Epithelial cell of esophagus (primary cell): ENCODE results near the gene PCNX4.

Experiments
- DNase-seq: peaks from one replicate; pipeline ENCODE4 v3.0.0; 2010; ENCODE audit warnings: low read depth
- H3K4me3 ChIP-seq: 2 replicates; pipeline ENCODE4 v1.5.1; 2011; ENCODE audit warnings: mild to moderate bottlenecking, low read length, control low read depth
- TF ChIP-seq, protein P1 (sequence below): IDR thresholded peaks from 2 replicates; pipeline ENCODE4 v1.5.1; 2011; ENCODE audit warnings: low read depth, mild to moderate bottlenecking, low read length, control low read depth, inconsistent platforms; ENCODE audit not compliant: insufficient read depth; ENCODE audit errors: missing control alignments

The PCNX4 gene

DNA sequence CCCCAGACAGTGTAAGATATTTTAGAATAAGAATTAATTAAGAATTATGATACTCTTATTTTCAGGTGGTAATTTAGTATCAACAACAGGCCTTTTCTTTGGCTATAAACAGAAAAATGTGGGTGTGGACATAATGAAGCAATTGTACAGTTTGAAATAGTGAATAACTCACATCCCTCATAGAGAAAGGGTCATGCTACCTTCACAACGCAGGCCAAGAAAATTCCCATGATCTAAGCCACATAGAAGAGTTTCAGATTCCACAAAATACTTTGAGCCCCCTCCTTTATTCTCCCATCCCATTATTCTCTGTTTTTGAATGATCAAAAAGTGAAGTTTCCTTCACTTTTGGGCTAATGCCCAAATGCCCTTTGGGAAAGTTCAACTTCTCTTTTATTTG, 97.0 kb downstream of the PCNX4 start:
- no peak for DNase-seq
- TF ChIP-seq, protein P1, sequence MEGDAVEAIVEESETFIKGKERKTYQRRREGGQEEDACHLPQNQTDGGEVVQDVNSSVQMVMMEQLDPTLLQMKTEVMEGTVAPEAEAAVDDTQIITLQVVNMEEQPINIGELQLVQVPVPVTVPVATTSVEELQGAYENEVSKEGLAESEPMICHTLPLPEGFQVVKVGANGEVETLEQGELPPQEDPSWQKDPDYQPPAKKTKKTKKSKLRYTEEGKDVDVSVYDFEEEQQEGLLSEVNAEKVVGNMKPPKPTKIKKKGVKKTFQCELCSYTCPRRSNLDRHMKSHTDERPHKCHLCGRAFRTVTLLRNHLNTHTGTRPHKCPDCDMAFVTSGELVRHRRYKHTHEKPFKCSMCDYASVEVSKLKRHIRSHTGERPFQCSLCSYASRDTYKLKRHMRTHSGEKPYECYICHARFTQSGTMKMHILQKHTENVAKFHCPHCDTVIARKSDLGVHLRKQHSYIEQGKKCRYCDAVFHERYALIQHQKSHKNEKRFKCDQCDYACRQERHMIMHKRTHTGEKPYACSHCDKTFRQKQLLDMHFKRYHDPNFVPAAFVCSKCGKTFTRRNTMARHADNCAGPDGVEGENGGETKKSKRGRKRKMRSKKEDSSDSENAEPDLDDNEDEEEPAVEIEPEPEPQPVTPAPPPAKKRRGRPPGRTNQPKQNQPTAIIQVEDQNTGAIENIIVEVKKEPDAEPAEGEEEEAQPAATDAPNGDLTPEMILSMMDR = no peak
- H3K4me3 ChIP-seq = no peak overlapping the region

DNA sequence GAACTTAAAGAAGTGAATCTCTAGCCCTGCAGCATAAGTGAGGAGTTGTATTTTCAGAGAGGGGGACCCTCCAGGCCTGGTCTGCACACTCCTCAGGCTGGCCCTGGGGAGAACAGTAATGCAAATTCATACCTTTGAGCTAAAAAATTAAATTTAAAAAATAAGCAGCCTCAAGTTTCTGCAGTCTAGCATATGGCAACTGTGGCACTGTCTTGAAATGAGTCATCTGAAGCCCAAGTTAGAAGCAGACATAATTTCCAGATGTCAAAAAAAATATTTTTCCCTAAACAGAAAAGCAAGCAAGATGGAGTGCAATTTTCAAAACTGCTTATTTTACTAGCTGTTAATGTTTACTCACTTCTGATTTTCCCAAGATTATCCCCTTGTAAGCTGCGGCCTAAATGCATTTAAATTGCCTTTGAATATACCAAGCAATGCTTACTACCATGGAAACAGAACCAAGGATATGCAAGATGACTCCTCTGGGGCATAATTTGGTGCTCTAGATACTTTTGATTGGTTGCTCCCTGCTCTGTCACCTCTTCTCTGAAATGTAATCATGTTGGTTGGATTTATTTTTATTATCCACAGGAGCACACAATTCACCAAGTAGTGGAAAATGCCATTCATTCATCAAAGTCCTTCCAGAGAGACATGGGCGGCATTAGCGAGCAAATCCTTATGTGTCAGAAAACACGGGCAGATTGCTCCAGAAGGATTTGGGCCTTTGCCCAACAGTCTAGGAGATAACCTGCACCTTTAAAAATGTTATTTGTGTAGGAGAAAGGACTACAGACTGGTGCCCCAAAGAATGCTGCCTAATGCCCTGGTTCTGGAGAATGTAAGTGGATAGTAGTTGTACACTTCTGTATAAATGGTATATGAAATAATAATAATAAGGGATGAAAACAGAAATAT, 98.5 kb downstream of the PCNX4 start:
- no peak overlapping the region for H3K4me3 ChIP-seq
- TF ChIP-seq, protein P1 = no peak
- no peak for DNase-seq

DNA sequence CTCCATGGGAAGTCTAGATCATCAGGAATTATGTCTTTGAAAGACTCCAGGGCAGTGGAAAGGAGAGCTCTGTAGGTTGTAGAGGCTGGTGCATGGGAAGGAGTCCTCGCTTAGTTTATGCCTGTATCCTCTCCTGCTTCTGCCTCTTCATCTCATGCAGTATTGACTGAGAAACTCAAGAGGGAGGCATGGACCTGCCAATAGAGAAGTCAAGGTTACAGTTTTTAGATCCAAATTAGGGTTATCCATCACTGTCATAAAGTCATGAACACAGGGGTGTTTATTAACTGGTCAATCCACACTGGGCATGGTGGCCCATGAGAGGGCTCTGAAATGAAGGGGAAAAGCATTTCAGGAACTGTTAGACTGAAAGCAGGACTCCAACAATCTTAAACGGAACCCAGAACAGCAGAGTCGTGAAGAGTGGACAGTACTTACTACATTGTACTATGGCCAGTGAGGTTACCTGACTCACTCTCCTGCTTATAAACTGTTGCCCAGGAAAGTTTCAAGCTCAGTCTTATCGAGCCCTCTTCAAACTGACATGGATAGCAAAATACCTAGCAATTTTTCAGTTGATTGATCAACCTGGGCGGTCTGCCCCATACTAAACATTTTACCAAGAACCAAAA, 103.6 kb downstream of the PCNX4 start:
- DNase-seq = no peak
- TF ChIP-seq, protein P1 = no peak
- no peak overlapping the region for H3K4me3 ChIP-seq

DNA sequence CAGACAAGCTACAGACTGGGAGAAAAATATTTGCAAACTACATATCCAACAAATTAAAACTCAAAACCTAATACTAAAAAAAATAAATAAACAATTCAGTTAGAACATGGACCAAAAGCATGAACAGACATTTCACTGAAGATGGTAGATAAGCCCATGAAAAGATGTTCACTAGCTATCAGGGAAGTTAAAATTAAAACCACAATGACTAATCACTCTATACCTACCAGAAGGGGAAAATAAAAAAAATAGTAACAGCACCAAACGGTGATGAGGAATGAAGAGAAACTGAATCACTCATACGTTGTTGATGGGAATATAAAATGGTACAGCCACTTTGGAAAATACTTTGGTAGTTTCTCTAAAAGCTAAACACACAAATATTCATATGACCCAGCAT, 104.6 kb downstream of the PCNX4 start:
- peak; percentile 30 for DNase-seq
- no peak overlapping the region for H3K4me3 ChIP-seq
- TF ChIP-seq, protein P1 = no peak

DNA sequence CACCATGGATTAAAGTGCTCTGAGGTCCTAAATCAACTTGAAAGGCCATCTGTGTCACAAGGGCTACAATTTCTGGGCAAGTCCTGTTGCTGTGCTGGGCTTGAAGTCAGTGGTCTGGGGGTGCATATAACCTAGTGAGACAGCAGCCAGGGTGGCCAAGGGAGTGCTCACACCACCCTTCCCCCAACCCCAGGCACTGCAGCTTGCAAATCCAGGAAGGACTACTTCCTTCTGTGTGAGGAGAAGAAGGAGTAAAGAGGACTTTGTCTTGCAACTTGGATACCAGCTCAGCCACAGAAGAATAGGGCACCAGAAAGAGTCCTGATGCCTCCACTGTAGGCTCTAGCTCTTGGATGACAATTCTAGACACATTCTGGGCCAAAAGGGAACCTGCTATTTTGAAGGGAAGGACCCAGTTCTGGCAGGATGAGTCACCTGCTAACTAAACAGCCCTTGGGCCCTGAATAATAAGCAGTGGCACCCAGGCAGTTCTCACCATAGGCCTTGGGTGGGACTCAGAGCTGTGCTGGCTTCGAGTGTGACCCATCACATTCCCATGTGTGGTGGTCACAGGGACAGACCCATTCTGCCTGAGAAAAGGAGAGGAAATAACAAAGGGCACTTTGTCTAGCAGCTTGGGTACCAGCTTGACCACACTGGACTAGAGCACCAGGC, 106.0 kb downstream of the PCNX4 start:
- TF ChIP-seq, protein P1 = no peak
- H3K4me3 ChIP-seq = no peak overlapping the region
- DNase-seq = peak; percentile 73

DNA sequence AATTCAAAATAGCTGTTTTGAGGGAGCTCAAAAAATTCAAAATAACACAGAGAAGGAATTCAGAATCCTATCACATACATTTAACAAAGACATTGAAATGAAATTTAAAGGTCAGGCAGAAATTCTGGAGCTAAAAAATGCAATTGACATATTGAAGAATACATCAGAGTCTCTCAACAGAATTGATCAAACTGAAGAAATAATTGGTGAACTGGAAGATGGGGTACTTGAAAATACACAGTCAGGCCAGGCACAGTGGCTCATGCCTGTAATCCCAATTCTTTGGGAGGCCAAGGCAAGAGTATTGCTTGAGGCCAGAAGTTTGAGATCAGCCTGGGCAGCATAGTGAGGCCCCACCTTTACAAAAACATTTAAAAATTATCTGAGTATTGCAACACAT, 107.6 kb downstream of the PCNX4 start:
- no peak for DNase-seq
- TF ChIP-seq, protein P1 = no peak
- H3K4me3 ChIP-seq = no peak overlapping the region
